ENCODE measurements around the gene AFAP1L1.

GRCh38 chr5:149237662-149238061 lies 34.0 kb upstream of the AFAP1L1 start:
- TF ChIP-seq, protein P1, sequence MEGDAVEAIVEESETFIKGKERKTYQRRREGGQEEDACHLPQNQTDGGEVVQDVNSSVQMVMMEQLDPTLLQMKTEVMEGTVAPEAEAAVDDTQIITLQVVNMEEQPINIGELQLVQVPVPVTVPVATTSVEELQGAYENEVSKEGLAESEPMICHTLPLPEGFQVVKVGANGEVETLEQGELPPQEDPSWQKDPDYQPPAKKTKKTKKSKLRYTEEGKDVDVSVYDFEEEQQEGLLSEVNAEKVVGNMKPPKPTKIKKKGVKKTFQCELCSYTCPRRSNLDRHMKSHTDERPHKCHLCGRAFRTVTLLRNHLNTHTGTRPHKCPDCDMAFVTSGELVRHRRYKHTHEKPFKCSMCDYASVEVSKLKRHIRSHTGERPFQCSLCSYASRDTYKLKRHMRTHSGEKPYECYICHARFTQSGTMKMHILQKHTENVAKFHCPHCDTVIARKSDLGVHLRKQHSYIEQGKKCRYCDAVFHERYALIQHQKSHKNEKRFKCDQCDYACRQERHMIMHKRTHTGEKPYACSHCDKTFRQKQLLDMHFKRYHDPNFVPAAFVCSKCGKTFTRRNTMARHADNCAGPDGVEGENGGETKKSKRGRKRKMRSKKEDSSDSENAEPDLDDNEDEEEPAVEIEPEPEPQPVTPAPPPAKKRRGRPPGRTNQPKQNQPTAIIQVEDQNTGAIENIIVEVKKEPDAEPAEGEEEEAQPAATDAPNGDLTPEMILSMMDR (IDR thresholded peaks at IDR 0.05; ENCODE audit: low read length): no peak
- TF ChIP-seq EZH2 (optimal IDR thresholded peaks at IDR 0.05; ENCODE audit: low read depth, low read length) (no peak), EZH2phosphoT487 (IDR thresholded peaks at IDR 0.05; ENCODE audit: low read length) (no peak)
